ENCODE measurements around the gene STK32B.
"Not testable (repeated sequence)": the region's sequence is repeated elsewhere in the genome, so short reads cannot be mapped to it uniquely, and the experiment has no call there.

GRCh38 chr4:5175836-5176235 lies 124.6 kb downstream of the STK32B start:
- TF ChIP-seq CTCF (conservative IDR thresholded peaks at IDR 0.05; ENCODE audit: low read length); EZH2phosphoT487 (IDR thresholded peaks at IDR 0.05; ENCODE audit: borderline replicate concordance): not testable (repeated sequence)

Measured in Loucy (cell line).